OCI-LY7 (cell line): ENCODE measurements around the gene CRACDL. TPM values are rescaled to one million over a fixed set of nuclear protein-coding genes. Genes with fewer than 3 reads are reported as not detected.

ENCODE experiments used
- BruUV-seq: library from RNA; stranded (reverse); fragments of 400-500 nt; replicated peaks from 2 replicates; lab custom pipeline; 2021; lab: Mats Ljungman, UMichigan
- CTCF ChIA-PET: fragments of 300-600 bp; sonication (Branson Sonifier 250); formaldehyde crosslinking; loops from one replicate; lab custom pipeline; 2022; ENCODE audit warnings: antibody characterized with exemption; ENCODE audit not compliant: unreplicated experiment; lab: Charles Lee
- POLR2A ChIA-PET: fragments of 300-600 bp; sonication (Branson Sonifier 250); formaldehyde crosslinking; loops from one replicate; lab custom pipeline; 2022; ENCODE audit warnings: antibody characterized with exemption; lab: Charles Lee
- DNase-seq: peaks from one replicate; pipeline ENCODE4 v3.0.0-alpha.2; 2015; ENCODE audit warnings: low spot score
- H2AFZ ChIP-seq: fragments of 200-600 bp; sonication (generic), shearing (Covaris generic); 2 replicates; pipeline ENCODE4 v1.6.1; 2014; ENCODE audit warnings: mild to moderate bottlenecking, antibody characterized with exemption, low read length, moderate library complexity
- H3K27ac ChIP-seq: fragments of 200-600 bp; sonication (generic); 2 replicates; pipeline ENCODE4 v1.5.1; 2014; ENCODE audit warnings: mixed run types, low read depth, mild to moderate bottlenecking, moderate library complexity, low read length, inconsistent platforms; ENCODE audit not compliant: poor library complexity, severe bottlenecking
- H3K36me3 ChIP-seq: fragments of 200-600 bp; sonication (generic); 2 replicates; pipeline ENCODE4 v1.6.1; 2014; ENCODE audit warnings: mild to moderate bottlenecking, antibody characterized with exemption, low read length, moderate library complexity, mixed read lengths; ENCODE audit not compliant: insufficient read depth
- H3K4me1 ChIP-seq: fragments of 200-600 bp; sonication (generic); 2 replicates; pipeline ENCODE4 v1.5.1; 2014; ENCODE audit warnings: mild to moderate bottlenecking, low read length; ENCODE audit not compliant: insufficient read depth, poor library complexity, severe bottlenecking
- H3K4me2 ChIP-seq: fragments of 200-600 bp; sonication (generic); 2 replicates; pipeline ENCODE4 v1.6.1; 2014; ENCODE audit warnings: mild to moderate bottlenecking, low read length
- H3K4me3 ChIP-seq: fragments of 200-600 bp; sonication (generic); 2 replicates; pipeline ENCODE4 v1.5.1; 2014; ENCODE audit warnings: mild to moderate bottlenecking, low read depth, low read length; ENCODE audit not compliant: poor library complexity, severe bottlenecking
- H3K79me2 ChIP-seq: fragments of 200-600 bp; sonication (generic); 2 replicates; pipeline ENCODE4 v1.6.1; 2016; ENCODE audit warnings: low read depth, mild to moderate bottlenecking, low read length, moderate library complexity, mixed read lengths; ENCODE audit not compliant: insufficient read depth
- H3K9me2 ChIP-seq: fragments of 200-600 bp; sonication (generic); 2 replicates; pipeline ENCODE4 v1.6.1; 2016; ENCODE audit warnings: mild to moderate bottlenecking, low read length, mixed read lengths; ENCODE audit not compliant: insufficient read depth
- H3K9me3 ChIP-seq: fragments of 200-600 bp; sonication (generic); 2 replicates; pipeline ENCODE4 v1.6.1; 2014; ENCODE audit warnings: mild to moderate bottlenecking, mixed run types, low read length, mixed read lengths
- H4K20me1 ChIP-seq: fragments of 200-600 bp; sonication (generic); 2 replicates; pipeline ENCODE4 v1.6.1; 2014; ENCODE audit warnings: mild to moderate bottlenecking, antibody characterized with exemption, low read length, moderate library complexity, mixed read lengths; ENCODE audit not compliant: insufficient read depth
- EZH2phosphoT487 ChIP-seq: fragments of 200-600 bp; sonication (generic); IDR thresholded peaks from 2 replicates; pipeline ENCODE4 v1.6.1; 2018; ENCODE audit warnings: low read depth, borderline replicate concordance, mild to moderate bottlenecking, mixed run types, antibody characterized with exemption, low read length, moderate library complexity, mixed read lengths
- intact Hi-C: fragments of 100-400 bp; cut with micrococcal nuclease; formaldehyde crosslinking; loops from one replicate; pipeline ENCODE4 v1.10.0; 2022; ENCODE audit not compliant: unreplicated experiment
- total RNA-seq, 2 experiments: library from RNA; depleted of rRNA in 1 of 2; stranded (reverse); fragments of >200 nt in 1 of 2; shearing (Covaris generic) in 1 of 2; gene quantifications; 2 replicates each; pipeline ENCODE4 v1.2.3, GENCODE V29; 2014 to 2022
- TF ChIP-seq, protein P1 (sequence below): fragments of 200-600 bp; sonication (generic); conservative IDR thresholded peaks from 2 replicates; pipeline ENCODE4 v1.5.1; 2014; ENCODE audit warnings: mild to moderate bottlenecking, antibody characterized with exemption, low read length, moderate library complexity, mixed read lengths

CRACDL gene
- total RNA-seq, 2 experiments from 2014 or later, result 0.03 to 0.13 TPM

DNA sequence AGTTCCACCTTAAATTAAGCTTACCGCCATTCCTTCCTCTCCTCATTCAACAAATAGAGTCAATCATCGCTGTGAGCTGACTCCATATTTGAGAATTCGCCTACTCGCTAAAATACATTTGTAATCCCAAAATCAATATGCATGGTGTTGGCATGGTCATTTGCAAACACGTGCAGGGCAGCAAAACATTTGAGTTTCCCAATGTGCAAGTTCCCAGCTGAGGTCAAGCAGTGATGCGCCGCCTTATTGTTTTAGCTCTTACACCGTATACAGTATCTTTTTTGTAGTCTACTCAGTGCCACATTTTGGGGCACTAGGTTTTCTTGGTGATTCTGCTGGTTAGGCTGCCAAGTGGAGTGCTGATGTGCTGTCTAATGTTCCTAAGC is 131.8 kb downstream of the CRACDL start:
- no TSS peak for BruUV-seq
- Histone ChIP-seq H3K4me3 (no peak overlapping the region), H3K4me2 (no peak overlapping the region), H3K4me1 (no peaks in the 10 kb centered on the region), H3K79me2 (no peaks in the 10 kb centered on the region), H4K20me1 (no peaks in the 10 kb centered on the region), H3K27ac (no peak overlapping the region), H3K9me2 (no peaks in the 10 kb centered on the region), H2AFZ (no peak overlapping the region), H3K36me3 (no peaks in the 10 kb centered on the region), H3K9me3 (no peaks in the 10 kb centered on the region)
- CTCF ChIA-PET, result no interaction called here
- intact Hi-C loops, result no loop called here
- POLR2A ChIA-PET, result interaction anchor here (0.6 to 1.5 kb wide), 2 partner anchors 10 to 80 kb away, joined by 3 read pairs; no protein-coding TSS in a partner anchor
- no peak for TF ChIP-seq EZH2phosphoT487
- TF ChIP-seq, protein P1, sequence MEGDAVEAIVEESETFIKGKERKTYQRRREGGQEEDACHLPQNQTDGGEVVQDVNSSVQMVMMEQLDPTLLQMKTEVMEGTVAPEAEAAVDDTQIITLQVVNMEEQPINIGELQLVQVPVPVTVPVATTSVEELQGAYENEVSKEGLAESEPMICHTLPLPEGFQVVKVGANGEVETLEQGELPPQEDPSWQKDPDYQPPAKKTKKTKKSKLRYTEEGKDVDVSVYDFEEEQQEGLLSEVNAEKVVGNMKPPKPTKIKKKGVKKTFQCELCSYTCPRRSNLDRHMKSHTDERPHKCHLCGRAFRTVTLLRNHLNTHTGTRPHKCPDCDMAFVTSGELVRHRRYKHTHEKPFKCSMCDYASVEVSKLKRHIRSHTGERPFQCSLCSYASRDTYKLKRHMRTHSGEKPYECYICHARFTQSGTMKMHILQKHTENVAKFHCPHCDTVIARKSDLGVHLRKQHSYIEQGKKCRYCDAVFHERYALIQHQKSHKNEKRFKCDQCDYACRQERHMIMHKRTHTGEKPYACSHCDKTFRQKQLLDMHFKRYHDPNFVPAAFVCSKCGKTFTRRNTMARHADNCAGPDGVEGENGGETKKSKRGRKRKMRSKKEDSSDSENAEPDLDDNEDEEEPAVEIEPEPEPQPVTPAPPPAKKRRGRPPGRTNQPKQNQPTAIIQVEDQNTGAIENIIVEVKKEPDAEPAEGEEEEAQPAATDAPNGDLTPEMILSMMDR, result no peak
- no peak for DNase-seq

DNA sequence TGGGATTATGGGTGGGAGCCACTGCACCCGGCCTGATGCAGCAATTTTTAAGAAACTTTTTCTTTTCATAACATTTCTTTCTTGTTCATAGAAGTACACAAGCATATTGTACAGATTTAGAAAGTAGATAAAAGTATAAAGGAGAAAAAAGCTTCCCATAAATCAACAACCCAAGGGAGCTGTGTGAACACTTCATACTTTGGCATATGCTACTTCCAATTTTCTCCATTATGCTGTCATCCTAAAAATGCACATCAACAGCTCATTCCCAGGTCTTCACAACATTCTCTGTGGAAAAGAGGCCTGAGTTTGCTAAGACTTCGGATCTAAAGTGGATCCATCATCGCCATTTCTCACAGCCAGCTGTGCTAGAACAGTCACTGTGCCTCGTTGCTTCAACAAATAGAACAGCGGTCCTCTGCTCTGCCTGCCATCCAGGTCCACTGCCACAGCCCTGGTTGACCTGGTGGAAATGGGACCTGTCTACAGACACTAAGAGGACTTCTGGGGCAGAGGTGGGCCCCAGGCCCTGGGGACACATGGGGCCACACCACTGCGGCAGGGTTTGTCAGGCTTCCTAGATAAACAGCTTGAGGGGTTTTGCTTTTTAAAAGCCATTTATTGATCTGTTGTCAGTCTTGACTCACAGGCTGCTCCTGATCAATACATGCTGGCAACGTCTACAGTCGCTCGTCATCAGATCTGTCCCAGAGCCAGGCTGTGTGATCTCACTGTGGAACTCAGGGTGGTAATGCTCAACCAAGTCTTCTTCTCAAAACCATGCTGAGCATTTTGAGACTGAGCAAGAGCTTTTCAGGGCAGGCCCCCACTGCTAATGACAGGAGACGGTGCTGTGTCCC is 132.4 kb downstream of the CRACDL start:
- no peaks in the 10 kb centered on the region for H4K20me1 ChIP-seq
- H3K27ac ChIP-seq, result no peak overlapping the region
- ChIA-PET CTCF (no interaction called here), POLR2A (interaction anchor here (0.6 to 1.5 kb wide), 4 partner anchors 9 to 144 kb away, joined by 3 to 10 read pairs (median 3); no protein-coding TSS in a partner anchor)
- H3K9me2 ChIP-seq, result no peaks in the 10 kb centered on the region
- no peaks in the 10 kb centered on the region for H3K36me3 ChIP-seq
- no peaks in the 10 kb centered on the region for H3K9me3 ChIP-seq
- H2AFZ ChIP-seq, result no peak overlapping the region
- no peak for TF ChIP-seq EZH2phosphoT487
- TF ChIP-seq, protein P1, result no peak
- H3K79me2 ChIP-seq, result no peaks in the 10 kb centered on the region
- intact Hi-C loops, result no loop called here
- BruUV-seq, result no TSS peak
- H3K4me1 ChIP-seq, result no peaks in the 10 kb centered on the region
- no peak for DNase-seq
- H3K4me2 ChIP-seq, result no peak overlapping the region
- H3K4me3 ChIP-seq, result no peak overlapping the region

DNA sequence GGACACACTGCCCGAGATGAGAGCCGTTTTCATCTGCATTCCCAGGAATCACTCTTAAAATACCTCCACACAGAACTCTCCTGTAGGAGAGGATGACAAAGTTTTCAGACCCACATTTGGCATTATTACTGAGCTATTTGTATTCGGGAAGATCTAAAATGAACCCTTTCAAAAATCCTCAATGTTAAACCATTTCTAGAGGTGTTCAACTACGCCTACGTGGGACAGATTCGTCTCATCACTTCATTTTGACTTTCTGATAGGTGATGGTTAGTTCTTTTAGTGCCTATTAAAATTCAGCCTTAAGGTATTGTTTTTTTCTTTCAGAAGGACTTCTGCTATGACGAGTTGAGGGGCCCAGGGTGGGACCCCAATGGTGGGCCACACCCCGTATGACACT is 133.7 kb downstream of the CRACDL start:
- no peaks in the 10 kb centered on the region for H4K20me1 ChIP-seq
- ChIA-PET CTCF (interaction anchor here (0.6 kb wide), 1 partner anchor 153 kb away, joined by 3 read pairs; no protein-coding TSS in a partner anchor), POLR2A (interaction anchor here (0.7 kb wide), 1 partner anchor 15 kb away, joined by 3 read pairs; no protein-coding TSS in a partner anchor)
- no peaks in the 10 kb centered on the region for H3K4me1 ChIP-seq
- intact Hi-C loops, result no loop called here
- TF ChIP-seq EZH2phosphoT487, result no peak
- TF ChIP-seq, protein P1, result no peak
- no TSS peak for BruUV-seq
- H3K27ac ChIP-seq, result no peak overlapping the region
- no peaks in the 10 kb centered on the region for H3K9me3 ChIP-seq
- no peak overlapping the region for H3K4me3 ChIP-seq
- no peaks in the 10 kb centered on the region for H3K9me2 ChIP-seq
- H3K4me2 ChIP-seq, result no peak overlapping the region
- H3K36me3 ChIP-seq, result no peaks in the 10 kb centered on the region
- no peaks in the 10 kb centered on the region for H3K79me2 ChIP-seq
- DNase-seq, result no peak
- H2AFZ ChIP-seq, result no peak overlapping the region
